Astrocyte (in vitro differentiated cells and primary cell): ENCODE results near the gene UGT1A7. TPM values are rescaled to one million over a fixed set of nuclear protein-coding genes. Genes with fewer than 3 reads are reported as not detected.

Experiments used
- DNase-seq: peaks from one replicate; pipeline ENCODE4 v3.0.0-alpha.2; 2010; ENCODE audit warnings: low read depth
- FAIRE-seq: peaks from 2 replicates; lab custom pipeline; 2011; peaks lifted over from hg19 to GRCh38; lab: Jason Lieb, UNC
- H2AFZ ChIP-seq: 2 replicates; pipeline ENCODE4 v1.6.0; 2012; ENCODE audit warnings: low read depth, low read length, inconsistent platforms
- H3K27ac ChIP-seq: 2 replicates; pipeline ENCODE4 v1.5.1; 2011; ENCODE audit warnings: low read depth, low read length, inconsistent platforms
- H3K27me3 ChIP-seq: 2 replicates; pipeline ENCODE4 v1.6.0; 2011; ENCODE audit warnings: low read length, inconsistent platforms; ENCODE audit not compliant: insufficient read depth
- H3K36me3 ChIP-seq: 2 replicates; pipeline ENCODE4 v1.5.1; 2011; ENCODE audit warnings: low read length, inconsistent platforms; ENCODE audit not compliant: insufficient read depth
- H3K4me1 ChIP-seq: 2 replicates; pipeline ENCODE4 v1.5.1; 2011; ENCODE audit warnings: low read length, inconsistent platforms; ENCODE audit not compliant: insufficient read depth
- H3K4me2 ChIP-seq: 2 replicates; pipeline ENCODE4 v1.6.0; 2012; ENCODE audit warnings: low read length, inconsistent platforms
- H3K4me3 ChIP-seq: 2 replicates; pipeline ENCODE4 v1.5.1; 2011; ENCODE audit warnings: low read depth, mild to moderate bottlenecking, low read length, inconsistent platforms; ENCODE audit not compliant: insufficient read depth
- H3K79me2 ChIP-seq: 2 replicates; pipeline ENCODE4 v1.6.0; 2012; ENCODE audit warnings: mild to moderate bottlenecking, low read length, inconsistent platforms; ENCODE audit not compliant: insufficient read depth
- H3K9ac ChIP-seq: 2 replicates; pipeline ENCODE4 v1.6.0; 2012; ENCODE audit warnings: mild to moderate bottlenecking, low read length, inconsistent platforms
- H3K9me3 ChIP-seq: 2 replicates; pipeline ENCODE4 v1.5.1; 2012; ENCODE audit warnings: low read depth, mild to moderate bottlenecking, low read length, inconsistent platforms; ENCODE audit not compliant: insufficient read depth
- H4K20me1 ChIP-seq: 2 replicates; pipeline ENCODE4 v1.6.0; 2012; ENCODE audit warnings: low read length, inconsistent platforms; ENCODE audit not compliant: insufficient read depth
- H3K27ac Mint-ChIP-seq: one replicate; pipeline ENCODE4 v1.8.0; 2021; ENCODE audit warnings: mild to moderate bottlenecking, mixed read lengths; ENCODE audit not compliant: unreplicated experiment
- H3K27me3 Mint-ChIP-seq: one replicate; pipeline ENCODE4 v1.8.0; 2021; ENCODE audit warnings: low read depth, mixed read lengths; ENCODE audit not compliant: unreplicated experiment
- H3K36me3 Mint-ChIP-seq: one replicate; pipeline ENCODE4 v1.8.0; 2021; ENCODE audit warnings: low read depth, mixed read lengths; ENCODE audit not compliant: unreplicated experiment
- H3K4me1 Mint-ChIP-seq: one replicate; pipeline ENCODE4 v1.8.0; 2021; ENCODE audit warnings: low read depth, mixed read lengths; ENCODE audit not compliant: unreplicated experiment
- H3K4me3 Mint-ChIP-seq: one replicate; pipeline ENCODE4 v1.8.0; 2021; ENCODE audit warnings: mild to moderate bottlenecking, moderate library complexity, mixed read lengths; ENCODE audit not compliant: unreplicated experiment
- H3K9me3 Mint-ChIP-seq: one replicate; pipeline ENCODE4 v1.8.0; 2021; ENCODE audit warnings: mild to moderate bottlenecking, mixed read lengths; ENCODE audit not compliant: unreplicated experiment
- EZH2 ChIP-seq: IDR thresholded peaks from 2 replicates; pipeline ENCODE4 v1.6.1; 2012; ENCODE audit warnings: mild to moderate bottlenecking, low read length, inconsistent platforms; ENCODE audit not compliant: insufficient read depth
- total RNA-seq: library from RNA; stranded (reverse); gene quantifications from 2 replicates; pipeline ENCODE4 v1.2.1, GENCODE V29; 2021
- TF ChIP-seq, protein P1 (sequence below): IDR thresholded peaks from 2 replicates; pipeline ENCODE4 v1.5.1; 2011; ENCODE audit warnings: low read depth, mild to moderate bottlenecking, inconsistent platforms, low read length, moderate library complexity; ENCODE audit not compliant: insufficient read depth

Gene UGT1A7
- total RNA-seq, 1 donor from 2014 or later = not detected

DNA sequence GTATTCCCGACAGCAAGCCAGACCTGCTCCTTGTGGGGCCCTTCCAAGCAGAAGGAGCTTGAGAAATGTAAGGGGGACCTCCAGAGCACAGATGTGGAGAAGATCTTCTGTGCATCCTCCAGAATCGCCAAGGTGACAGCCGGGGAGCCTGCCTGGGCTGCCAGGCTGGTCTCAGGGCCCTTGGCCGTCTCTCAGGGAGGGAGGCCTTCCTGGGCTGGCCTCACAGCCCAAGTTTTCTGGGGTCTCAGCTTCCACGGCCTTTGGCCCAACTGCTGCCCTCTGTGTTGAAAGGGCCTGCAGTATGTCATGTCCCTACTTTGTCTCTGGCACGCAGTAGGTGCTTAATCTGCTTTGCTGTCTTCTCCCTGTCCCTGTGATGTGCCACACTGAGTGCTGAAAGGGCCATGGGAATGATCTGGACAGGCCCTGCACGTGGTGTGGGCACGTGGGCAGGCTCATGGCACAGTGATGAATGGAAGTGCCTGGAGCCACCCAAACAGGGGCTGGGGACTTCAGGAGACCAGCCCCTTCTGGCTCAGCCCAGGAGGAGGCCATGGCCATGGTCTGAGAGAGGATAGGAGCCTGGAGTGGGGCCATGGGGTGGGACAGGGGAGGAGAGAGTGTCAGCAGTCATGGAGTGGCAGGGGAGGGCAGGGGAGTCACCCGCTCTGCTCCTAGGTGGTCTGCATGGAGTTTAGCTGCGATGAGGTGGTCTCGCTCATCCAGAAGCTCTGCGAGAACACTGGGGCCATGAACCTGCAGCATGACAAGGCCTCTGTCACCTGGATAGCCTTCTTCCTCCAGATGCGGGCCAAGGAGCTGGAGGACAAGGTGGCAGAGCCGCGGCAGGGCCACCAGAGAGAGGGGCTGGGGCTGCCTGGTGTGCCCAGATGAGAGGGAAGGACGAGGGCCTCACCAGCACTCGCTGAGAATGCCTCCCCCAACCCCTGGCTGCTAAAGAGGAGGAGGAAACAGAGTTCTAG is 137.2 kb downstream of the UGT1A7 start:
- no peaks in the 10 kb centered on the region for H3K4me1 ChIP-seq
- H3K27ac ChIP-seq = no peak overlapping the region
- Mint-ChIP-seq H3K4me1 (no peaks in the 10 kb centered on the region), H3K27ac (no peak overlapping the region), H3K27me3 (peaks cover 23% of the 10 kb centered on the region), H3K4me3 (no peak overlapping the region), H3K36me3 (no peaks in the 10 kb centered on the region), H3K9me3 (no peaks in the 10 kb centered on the region)
- TF ChIP-seq EZH2 = no peak
- TF ChIP-seq, protein P1, sequence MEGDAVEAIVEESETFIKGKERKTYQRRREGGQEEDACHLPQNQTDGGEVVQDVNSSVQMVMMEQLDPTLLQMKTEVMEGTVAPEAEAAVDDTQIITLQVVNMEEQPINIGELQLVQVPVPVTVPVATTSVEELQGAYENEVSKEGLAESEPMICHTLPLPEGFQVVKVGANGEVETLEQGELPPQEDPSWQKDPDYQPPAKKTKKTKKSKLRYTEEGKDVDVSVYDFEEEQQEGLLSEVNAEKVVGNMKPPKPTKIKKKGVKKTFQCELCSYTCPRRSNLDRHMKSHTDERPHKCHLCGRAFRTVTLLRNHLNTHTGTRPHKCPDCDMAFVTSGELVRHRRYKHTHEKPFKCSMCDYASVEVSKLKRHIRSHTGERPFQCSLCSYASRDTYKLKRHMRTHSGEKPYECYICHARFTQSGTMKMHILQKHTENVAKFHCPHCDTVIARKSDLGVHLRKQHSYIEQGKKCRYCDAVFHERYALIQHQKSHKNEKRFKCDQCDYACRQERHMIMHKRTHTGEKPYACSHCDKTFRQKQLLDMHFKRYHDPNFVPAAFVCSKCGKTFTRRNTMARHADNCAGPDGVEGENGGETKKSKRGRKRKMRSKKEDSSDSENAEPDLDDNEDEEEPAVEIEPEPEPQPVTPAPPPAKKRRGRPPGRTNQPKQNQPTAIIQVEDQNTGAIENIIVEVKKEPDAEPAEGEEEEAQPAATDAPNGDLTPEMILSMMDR = no peak
- H4K20me1 ChIP-seq = no peaks in the 10 kb centered on the region
- no peaks in the 10 kb centered on the region for H3K27me3 ChIP-seq
- no peak overlapping the region for H3K4me2 ChIP-seq
- no peak overlapping the region for H3K4me3 ChIP-seq
- H3K79me2 ChIP-seq = no peaks in the 10 kb centered on the region
- H3K36me3 ChIP-seq = no peaks in the 10 kb centered on the region
- DNase-seq (no peak), FAIRE-seq (no peak)
- no peak overlapping the region for H3K9ac ChIP-seq
- H2AFZ ChIP-seq = no peak overlapping the region
- no peaks in the 10 kb centered on the region for H3K9me3 ChIP-seq

DNA sequence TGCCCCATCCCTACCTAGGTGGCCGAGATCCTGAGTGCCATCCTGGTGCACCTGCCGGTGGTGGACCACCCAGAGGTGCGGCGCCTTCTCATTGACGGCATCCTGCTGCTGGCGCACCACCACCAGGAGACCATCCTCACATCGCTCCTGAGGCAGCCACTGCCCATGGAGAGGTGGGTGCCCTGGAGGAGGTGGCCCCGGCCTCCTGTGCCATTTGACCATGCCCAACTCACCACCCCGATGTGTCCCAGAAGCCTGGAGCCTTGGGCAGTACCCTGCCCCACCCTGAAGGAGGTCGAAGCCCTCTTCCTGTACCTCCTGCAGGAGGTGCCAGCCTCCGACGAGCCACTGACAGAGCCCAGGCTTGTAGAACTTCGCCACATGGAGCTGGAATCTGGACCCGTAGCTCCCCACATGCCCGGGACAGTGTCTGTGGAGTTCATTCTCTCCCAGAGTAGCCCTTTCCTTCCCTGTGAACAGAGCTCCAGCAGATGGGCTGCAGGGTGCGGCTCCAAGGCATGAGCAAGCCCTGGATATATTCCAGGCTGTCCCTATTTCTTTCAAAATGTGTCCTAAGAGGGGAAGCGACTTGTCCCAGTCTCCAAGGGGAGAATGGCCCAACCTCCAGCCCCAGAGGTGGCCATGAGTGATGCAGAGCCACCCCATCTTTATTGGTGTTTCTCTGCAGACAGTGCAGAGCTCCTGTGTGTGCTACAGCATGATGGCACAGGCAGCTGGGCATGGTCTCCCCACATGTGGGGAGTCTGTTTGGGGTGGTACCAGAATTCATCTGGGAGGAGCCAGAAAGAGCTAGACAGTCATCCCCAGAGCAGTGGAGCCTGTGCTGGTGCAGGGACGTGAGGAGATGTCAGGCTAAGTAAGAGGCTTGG is 138.4 kb downstream of the UGT1A7 start:
- FAIRE-seq (no peak), DNase-seq (no peak)
- Histone ChIP-seq H3K36me3 (no peaks in the 10 kb centered on the region), H4K20me1 (no peaks in the 10 kb centered on the region), H3K27ac (no peak overlapping the region), H3K9ac (no peak overlapping the region), H3K4me3 (no peak overlapping the region), H3K4me2 (no peak overlapping the region), H2AFZ (no peak overlapping the region), H3K4me1 (no peaks in the 10 kb centered on the region), H3K27me3 (no peaks in the 10 kb centered on the region), H3K79me2 (no peaks in the 10 kb centered on the region), H3K9me3 (no peaks in the 10 kb centered on the region)
- no peak for TF ChIP-seq EZH2
- TF ChIP-seq, protein P1 = no peak
- peaks cover 22% of the 10 kb centered on the region for H3K27me3 Mint-ChIP-seq
- no peaks in the 10 kb centered on the region for H3K4me1 Mint-ChIP-seq
- no peak overlapping the region for H3K27ac Mint-ChIP-seq
- no peaks in the 10 kb centered on the region for H3K9me3 Mint-ChIP-seq
- no peak overlapping the region for H3K4me3 Mint-ChIP-seq
- H3K36me3 Mint-ChIP-seq = no peaks in the 10 kb centered on the region
